ENCODE results near the gene TMEM260.

DNA sequence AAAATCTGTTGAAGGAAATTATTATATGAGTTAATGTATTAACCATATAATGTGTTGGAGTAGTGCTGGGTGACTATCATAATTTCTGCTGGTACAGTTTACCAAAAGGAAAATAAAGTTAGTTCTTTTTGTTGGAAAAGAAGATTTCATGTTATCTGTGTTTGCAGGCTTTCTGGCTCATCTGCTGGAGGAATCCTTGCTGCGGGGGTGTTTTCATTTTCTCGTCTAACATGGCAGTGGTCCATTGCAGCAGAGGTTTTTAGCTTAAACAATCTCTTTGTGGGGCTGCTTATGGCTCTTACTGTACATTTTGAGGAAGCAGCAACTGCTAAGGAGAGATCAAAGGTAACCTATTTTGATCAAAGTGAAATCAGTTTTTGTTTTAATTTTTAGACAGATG lies 24.1 kb downstream of the TMEM260 start:
- no peak for TF ChIP-seq EP300 (IDR thresholded peaks at IDR 0.05)
- TF ChIP-seq CTCF (IDR thresholded peaks at IDR 0.05): no peak
- TF ChIP-seq POLR2A (IDR thresholded peaks at IDR 0.05): no peak
